ENCODE measurements around the gene SLC34A1.

- TF ChIP-seq, protein P1, sequence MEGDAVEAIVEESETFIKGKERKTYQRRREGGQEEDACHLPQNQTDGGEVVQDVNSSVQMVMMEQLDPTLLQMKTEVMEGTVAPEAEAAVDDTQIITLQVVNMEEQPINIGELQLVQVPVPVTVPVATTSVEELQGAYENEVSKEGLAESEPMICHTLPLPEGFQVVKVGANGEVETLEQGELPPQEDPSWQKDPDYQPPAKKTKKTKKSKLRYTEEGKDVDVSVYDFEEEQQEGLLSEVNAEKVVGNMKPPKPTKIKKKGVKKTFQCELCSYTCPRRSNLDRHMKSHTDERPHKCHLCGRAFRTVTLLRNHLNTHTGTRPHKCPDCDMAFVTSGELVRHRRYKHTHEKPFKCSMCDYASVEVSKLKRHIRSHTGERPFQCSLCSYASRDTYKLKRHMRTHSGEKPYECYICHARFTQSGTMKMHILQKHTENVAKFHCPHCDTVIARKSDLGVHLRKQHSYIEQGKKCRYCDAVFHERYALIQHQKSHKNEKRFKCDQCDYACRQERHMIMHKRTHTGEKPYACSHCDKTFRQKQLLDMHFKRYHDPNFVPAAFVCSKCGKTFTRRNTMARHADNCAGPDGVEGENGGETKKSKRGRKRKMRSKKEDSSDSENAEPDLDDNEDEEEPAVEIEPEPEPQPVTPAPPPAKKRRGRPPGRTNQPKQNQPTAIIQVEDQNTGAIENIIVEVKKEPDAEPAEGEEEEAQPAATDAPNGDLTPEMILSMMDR (IDR thresholded peaks at IDR 0.05) = no peak
- TF ChIP-seq POLR2A (IDR thresholded peaks at IDR 0.05) = no peak
Measured at GRCh38 chr5:177437623-177438022, 53.4 kb downstream of the SLC34A1 start.

Measured in stomach (tissue), 4 donors.